ENCODE results near the gene OR51F1.
"Not testable (repeated sequence)": the region's sequence is repeated elsewhere in the genome, so short reads cannot be mapped to it uniquely, and the experiment has no call there.

Gene OR51F1, protein sequence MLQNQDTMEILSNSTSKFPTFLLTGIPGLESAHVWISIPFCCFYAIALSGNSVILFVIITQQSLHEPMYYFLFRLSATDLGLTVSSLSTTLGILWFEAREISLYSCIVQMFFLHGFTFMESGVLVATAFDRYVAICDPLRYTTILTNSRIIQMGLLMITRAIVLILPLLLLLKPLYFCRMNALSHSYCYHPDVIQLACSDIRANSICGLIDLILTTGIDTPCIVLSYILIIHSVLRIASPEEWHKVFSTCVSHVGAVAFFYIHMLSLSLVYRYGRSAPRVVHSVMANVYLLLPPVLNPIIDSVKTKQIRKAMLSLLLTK

DNA sequence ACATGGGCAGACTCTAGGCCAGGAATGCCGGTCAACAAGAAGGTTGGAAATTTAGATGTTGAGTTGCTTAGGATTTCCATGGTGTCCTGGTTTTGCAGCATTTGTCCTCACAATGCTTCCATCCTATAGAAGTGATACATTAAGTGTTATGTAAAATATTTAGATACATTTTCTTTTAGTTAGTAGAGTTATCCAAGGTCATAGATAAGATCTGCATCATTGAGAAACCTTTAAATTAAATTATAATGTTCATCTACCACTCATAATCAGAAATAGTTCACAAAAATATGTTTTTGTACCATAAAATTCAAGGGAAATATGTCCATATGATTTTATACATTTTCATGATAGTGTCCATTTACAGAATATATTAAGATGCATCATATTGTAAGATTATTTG is at the start of gene OR51F1:
Gene OR51F1 (minus strand): TSS at position 101 of the 400 bp plus-strand sequence. CDS start 0 bp downstream, at position 101.
- no peak for DNase-seq

GRCh38 chr11:4809246-4809645 is 39.5 kb upstream of the OR51F1 start:
- no peak for DNase-seq

DNA sequence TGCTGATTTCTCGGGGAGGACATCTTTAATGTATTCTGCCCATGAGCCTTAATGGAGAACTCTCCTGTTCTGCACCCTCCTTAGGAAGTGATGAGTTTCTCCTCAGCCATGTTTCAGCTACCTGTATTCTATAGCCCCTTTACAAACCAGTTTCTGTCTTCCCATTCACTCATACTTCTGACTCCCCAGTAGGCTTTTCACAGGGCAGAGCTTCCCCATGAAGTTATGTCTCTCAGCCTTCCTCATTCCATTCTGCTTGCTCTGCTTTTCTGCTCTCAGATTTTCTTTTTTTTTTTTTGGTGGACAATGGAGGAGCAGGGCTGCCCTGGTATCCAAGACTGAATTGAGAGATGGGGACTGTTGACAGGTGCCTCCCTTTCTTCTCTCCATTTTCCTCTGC is 38.7 kb upstream of the OR51F1 start:
- DNase-seq = no peak

GRCh38 chr11:4804280-4804679 is 34.5 kb upstream of the OR51F1 start, which contains the start of gene OR52R1:
OR52R1 (minus strand) TSS chr11:4804380; CDS start chr11:4804380, 0 bp downstream.
- DNase-seq = no peak

- not testable (repeated sequence) for DNase-seq
These were observed 31.6 kb upstream of the OR51F1 start for GRCh38 chr11:4801316-4801715.

- DNase-seq = no peak
These were observed 28.9 kb upstream of the OR51F1 start for GRCh38 chr11:4798427-4799183.

GRCh38 chr11:4797206-4797605 is 27.5 kb upstream of the OR51F1 start:
- no peak for DNase-seq

DNA sequence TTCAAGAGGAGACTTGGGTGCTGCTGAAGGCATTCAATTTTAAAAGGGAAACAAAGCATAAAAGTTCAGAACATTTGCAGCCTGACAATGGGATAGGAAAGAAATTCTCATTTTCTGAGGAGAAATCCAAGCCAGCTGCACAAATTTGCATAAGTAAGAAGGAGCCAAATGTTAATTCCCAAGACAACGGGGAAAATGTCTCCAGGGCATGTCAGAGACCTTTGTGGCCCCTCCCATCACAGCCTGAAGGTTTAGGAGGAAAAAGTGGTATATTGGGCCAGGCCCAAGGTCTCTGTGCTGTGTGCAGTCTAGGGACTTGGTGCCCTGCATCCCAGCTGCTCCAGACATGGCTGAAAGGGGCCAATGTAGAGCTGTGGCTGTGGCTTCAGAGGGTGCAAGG is 12.7 kb upstream of the OR51F1 start:
- DNase-seq = no peak

- no peak for DNase-seq
These were observed 1.6 kb downstream of the OR51F1 start for GRCh38 chr11:4768094-4768493.

- DNase-seq = no peak
These were observed 3.2 kb downstream of the OR51F1 start for GRCh38 chr11:4766420-4767043.

GRCh38 chr11:4763096-4763495 is 6.6 kb downstream of the OR51F1 start:
- DNase-seq = no peak

DNA sequence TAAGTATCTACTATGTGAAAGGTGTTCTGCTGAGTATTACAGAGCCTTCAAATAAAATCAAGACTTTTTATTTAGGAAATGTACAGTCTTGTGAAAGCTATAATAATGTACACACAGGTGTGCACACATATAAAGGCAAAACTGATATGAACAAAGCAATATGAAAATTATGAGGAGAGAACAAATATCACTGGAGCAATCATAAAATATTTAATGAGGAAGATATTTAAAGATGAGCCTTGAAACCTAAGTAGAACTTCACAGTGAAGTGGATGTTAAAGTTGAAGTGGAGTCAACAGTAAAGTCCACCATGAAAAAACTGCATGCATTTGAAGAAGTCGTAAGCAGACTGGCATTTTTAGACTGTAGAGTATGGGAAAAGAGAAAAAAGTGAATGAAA is 18.5 kb downstream of the OR51F1 start:
- DNase-seq = no peak

DNA sequence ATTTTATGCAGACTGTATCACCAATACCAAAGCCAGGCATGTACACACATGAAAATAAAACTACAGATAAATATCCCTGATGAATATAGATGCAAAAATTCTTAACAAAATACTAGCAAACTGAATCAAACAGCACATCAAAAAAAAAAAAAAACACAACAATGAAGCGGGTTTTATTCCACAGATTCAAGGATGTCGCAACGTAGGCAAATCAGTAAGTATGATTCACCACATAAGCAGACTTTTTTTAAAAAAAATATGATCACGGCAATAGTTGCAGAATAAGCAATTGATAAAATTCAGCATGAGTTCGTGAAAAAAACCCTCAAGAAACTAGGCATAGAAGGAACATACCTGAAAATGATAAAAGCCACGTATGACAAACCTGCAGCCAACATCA is 21.3 kb downstream of the OR51F1 start:
- no peak for DNase-seq

DNA sequence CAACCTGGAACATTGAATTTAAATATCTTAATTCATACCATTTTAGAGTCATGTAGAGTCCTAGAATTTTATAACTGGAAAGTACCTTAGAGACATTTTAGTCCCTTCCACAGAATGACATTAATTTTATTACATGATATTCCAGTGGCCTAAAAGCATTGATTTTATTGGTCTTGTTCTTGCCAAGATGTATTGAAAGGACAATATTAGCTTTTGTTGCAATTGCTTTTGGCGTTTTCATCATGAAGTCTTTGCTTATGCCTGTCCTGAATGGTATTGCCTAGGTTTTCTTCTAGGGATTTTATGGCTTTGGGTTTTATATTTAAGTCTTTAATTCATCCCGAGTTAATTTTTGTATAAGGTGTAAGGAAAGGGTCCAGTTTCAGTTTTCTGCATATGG is 29.0 kb downstream of the OR51F1 start:
- no peak for DNase-seq

- DNase-seq = no peak
These were observed 42.6 kb downstream of the OR51F1 start for GRCh38 chr11:4727171-4727570.

- DNase-seq = not testable (repeated sequence)
These were observed 46.9 kb downstream of the OR51F1 start for GRCh38 chr11:4722616-4723534.
